GM18502 (cell line): ENCODE data around the gene OPHN1.

ENCODE experiments used
- ATAC-seq: cut with Tn5 transposase; IDR thresholded peaks from one replicate; pipeline ENCODE4 v1.9.1; 2021; ENCODE audit warnings: mild to moderate bottlenecking; ENCODE audit not compliant: unreplicated experiment, poor library complexity

The OPHN1 gene

DNA sequence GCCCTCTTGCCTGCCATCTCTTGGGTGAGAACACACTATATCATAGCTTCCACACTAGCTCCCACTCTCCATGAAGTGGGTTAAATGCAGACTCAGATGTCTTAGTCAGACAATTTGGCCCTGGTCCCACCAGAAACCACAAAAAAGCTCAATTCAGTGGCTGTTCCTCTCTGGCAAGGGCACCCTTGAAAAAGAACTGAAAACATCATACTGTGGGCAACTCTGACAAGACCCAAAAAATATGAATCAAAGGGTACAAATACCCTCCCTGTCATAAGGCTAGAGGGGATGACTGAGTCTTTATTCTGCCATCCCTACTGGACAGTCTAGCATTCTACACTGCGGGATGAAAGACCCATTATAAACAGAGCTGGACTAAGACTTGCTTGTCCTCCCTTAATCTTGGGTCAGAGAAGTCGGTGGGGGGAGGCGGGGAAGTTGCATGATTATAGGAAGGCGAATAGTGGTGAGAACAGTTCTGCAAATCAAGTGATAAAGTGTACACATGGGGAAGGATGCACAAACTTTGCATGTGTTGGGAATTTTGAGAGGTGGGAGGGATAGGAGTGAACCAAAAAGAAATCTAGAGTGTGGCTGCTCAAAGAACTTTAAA is 172.1 kb downstream of the OPHN1 start:
- ATAC-seq = no peak

GRCh38 chrX:68256990-68257389 is 176.3 kb downstream of the OPHN1 start:
- no peak for ATAC-seq

DNA sequence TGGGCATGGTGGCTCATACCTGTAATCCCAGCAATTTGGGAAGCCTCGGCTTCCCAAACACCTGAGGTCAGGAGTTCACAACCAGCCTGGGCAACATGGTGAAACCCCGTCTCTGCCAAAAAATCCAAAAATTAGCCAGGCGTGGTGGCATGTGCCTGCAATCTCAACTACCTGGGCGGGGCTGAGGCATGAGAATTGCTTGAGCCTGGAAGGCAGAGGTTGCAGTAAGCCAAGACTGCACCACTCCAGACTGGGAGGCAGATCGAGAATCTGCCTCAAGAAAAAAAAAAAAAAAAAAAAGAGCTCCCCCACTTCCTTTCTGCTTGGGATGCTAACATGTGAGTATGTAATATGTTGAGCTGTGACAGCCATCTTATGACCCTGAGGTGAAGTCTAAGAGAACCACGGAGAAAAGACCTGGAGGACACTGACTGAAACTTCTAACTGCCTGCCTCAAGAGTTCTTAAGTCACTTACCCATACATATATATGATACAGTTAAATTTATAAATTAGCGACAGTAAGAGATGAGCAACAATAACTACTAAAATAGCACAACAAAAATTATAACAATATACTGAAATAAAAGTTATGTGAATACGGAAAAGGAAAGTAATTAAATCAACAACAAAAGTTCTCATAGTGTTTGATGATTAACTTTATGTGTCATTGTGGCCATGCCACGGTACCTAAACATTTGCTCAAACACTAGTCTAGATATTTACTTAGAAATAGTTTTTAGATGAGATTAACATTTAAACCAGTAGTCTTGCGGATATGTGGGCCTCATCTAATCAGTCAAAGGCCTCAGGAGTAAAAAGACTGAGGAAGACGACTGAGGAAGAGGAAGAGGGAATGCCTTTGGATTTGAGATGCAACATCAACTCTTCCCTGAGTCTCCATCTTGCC is 178.3 kb downstream of the OPHN1 start:
- no peak for ATAC-seq

DNA sequence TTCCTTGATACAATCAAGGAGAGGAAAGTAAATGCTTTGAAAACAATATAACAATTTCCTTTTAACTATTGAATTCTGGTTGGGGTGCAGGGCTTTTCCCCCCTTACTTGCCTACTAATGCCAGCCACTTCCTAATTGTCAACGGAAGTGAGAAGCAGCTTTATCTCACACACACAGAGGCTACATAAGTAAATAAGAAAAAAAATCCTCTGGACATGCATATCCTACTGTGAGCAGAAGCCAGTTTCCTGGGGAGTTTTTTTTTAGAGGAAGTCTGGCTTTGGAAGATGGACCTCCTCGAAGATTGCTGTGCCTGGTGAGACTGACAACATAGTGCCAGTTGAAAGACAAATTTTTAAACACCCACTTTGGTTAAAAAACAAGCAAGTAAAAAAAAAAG is 180.6 kb downstream of the OPHN1 start:
- ATAC-seq = no peak

DNA sequence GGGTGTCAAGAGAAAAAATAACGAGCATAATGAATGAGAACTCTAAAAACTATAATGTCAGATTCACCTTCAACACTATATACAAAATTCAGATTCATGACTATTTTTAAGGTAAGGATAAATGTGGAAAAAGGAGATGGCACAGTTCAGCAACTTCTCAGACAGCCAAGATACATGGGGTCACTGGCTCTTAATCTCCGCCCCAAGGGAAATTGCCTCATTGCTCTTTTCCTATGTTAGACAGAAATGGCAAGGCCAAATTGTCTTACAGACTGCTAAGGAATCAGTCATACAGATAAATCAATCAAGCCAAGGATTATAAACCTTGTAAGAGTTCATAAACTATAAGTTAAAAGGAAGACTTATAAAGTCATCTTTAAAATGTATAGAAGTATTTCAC is 183.4 kb downstream of the OPHN1 start:
- no peak for ATAC-seq

DNA sequence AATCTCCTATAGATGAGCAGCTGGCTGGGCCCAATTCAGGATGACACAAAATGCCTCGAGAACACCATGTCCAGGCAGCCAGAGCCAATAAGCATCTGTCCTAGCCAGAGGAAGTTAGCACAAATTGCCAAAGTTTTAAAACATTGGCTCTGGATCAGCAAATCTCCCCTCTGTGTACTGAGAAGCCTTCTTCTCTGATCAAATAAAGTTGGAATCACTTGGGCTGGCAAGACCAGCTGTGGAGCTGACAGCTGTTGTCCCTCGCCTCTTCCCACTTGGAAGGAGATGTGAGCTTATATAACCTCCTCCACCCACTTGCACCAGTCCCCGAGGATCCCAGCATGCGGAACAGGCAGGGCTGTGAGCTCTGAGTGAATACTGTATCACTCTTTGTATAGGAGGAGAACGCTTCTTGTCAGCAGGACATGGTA is 183.9 kb downstream of the OPHN1 start:
- ATAC-seq = no peak

DNA sequence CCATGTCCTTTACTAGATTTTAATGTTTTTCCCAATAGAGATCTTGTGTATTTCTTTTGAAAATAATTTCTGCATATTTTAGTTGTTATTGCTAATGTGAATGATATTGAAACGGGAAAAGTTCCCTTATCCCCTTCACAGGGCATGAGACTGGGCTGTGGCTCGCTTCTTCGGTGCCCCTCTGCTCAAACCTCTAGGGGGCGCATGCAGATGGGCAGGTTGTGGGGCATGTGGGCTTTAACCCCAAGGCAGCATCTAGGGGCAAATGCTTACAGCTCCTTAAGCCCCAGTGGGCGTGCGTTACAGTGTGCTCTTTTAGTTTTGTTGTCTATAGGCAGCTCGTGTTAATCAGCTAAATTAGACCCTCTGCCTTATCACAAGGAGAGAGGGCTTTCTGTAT is 194.7 kb downstream of the OPHN1 start:
- no peak for ATAC-seq

DNA sequence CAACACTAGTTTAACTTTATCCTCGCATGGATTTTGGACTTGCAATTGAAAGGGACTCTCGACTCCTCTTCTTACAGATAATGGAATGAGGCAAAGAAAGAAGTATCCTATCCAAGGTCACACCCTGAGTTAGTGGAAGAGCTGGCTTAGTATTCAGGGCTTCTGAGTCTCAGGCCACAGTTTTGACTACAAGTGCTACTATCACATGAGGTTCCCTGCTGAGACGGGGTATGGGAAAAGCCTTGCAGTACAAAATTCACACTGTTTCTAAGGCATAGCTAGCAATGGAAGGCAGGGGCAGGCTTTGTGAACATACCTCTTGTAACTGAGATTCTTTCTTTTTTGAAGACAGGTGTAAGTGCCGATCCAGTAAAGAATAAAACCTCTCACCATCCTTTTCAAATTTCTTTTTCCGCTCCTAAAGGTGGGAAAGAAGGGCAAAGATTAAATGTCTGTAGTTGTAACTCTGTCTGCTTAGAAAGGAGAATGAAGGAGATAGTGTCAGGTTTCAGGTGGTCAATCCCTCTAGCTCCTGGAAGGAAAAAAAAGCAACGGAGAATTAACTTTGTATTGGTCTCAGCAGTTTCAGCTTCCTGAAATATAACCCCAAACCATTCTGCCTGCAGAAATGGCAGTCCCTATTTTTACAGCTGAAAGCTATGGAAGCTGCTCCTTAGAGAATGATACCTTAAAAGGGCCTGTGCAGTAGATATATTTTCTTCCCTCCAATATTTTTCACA is 199.0 kb downstream of the OPHN1 start:
- no peak for ATAC-seq

DNA sequence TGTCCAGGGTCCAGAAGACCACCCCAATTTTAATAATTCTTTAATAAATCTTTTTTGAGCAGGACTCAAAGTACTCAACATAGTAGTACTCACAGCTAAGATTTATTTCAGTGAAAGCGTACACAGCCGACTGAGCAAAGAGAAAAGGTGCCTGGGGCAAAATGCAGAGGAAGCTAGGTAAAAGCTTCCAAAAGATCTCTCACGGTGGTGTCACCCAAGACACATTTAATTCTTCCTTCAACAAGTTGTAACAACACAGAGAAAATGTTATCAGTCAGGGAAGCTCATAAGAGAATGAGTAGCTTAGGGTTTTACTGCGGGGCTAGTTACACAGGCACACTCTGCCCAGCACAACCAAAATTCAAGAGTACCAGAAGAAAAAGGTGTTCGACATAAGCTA is 201.1 kb downstream of the OPHN1 start:
- no peak for ATAC-seq

DNA sequence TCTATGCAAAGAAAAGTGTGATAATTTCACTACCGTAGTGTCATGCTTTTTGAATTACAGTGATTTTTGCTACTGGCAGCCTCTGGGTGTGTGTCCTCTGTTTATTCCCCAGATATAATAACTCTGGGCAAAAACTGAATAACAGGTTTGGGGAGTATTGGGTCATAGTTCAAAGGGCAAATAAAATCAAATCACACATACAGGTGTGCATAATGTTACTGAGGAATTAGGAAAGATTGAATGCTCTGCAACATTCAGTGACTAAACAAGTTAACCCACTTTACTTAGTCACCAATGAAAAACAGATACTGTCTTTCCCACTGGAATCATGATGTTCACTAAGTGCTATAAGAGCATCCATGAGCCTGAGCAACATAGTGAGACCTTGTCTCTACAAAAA is 224.3 kb downstream of the OPHN1 start:
- ATAC-seq = no peak

DNA sequence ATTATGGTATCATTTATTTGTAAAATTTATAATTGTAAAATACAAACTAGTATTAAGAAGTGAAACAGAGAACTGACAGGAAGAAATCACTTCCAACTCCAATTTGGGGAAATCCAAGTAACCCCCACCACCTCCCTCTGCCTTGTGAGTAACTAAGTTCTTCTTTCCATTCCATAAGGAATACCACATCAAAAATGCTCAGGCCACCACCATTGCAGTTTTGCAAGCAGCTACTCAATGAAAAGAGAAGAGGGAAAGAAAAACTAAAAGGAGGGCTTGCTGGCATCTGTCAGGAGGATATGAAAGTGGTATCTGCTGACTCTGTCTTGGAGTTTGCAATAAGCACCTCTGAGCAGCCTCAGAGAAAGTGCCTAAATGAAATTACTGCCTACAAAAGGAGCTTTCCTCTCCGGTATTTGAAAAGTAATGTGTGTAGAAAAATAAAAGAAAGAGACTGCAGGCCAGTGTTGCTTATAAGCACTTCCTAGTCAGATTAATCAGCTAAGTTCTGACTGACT is 228.7 kb downstream of the OPHN1 start:
- ATAC-seq = no peak

DNA sequence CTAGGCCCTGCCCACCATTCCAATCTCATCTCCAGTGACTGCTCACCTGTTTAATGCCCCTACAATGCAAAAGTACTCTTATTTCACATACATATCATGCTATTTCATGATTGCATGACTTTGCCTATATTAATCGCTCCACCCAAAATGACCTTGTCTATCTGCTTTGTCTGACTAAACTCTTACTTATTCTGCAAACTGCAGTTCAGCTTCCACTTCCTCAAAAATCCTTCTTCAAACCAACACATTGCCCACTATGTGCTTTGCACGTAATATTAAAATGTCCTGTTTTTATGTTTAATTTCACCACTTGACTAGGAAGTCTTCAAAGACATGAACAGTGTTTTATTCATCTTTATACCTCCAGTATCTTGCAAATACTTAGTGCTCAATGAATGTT is 229.6 kb downstream of the OPHN1 start:
- ATAC-seq = peak; percentile 92

DNA sequence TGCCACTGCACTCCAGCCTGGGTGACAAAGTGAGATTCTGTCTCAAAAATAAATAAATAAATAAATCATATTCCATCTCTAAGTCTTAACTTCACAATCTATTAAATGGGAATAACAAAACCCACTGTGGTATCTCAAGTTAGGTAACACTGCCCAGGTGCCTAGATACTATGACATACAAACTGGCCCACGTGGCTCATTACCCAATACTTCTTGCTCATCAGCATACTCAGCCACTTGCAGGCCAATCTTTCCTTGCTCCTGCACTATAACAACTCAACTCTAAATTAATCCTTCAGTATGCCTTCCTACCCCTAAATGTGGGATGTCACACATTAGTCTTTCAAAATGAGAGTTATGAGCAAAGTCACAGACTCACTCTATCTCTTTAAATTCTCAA is 230.1 kb downstream of the OPHN1 start:
- peak; percentile 20 for ATAC-seq

GRCh38 chrX:68199062-68199848 is 234.0 kb downstream of the OPHN1 start:
- ATAC-seq = no peak

- peak; percentile 89 for ATAC-seq
These were observed 236.1 kb downstream of the OPHN1 start for GRCh38 chrX:68196939-68197791.

GRCh38 chrX:68195561-68195960 is 237.7 kb downstream of the OPHN1 start:
- no peak for ATAC-seq

DNA sequence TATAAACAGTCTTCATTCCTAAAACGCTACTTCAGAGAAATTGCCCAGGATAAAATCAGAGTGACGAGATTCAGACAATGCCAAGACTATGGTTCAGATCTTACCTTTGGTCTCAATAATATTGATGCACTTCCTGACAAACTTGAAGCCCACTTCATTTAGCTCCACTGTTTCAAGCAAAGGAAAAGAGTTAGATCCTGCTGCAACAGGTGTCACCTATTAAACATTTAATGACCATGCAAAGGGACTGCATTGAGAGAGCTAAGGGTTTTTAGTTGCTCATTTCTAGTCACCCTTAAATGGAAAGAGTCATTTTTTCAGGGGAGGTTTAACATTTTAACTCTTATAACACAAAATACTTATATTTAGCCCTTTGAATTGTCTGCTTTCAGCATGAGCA is 239.5 kb downstream of the OPHN1 start:
- no peak for ATAC-seq

GRCh38 chrX:68193234-68193633 is 240.1 kb downstream of the OPHN1 start:
- ATAC-seq = no peak

- ATAC-seq = no peak
These were observed 242.5 kb downstream of the OPHN1 start for GRCh38 chrX:68190799-68191198.
